Osteoblast (primary cell): ENCODE results near the gene TPPP3. TPM values are rescaled to one million over a fixed set of nuclear protein-coding genes. Genes with fewer than 3 reads are reported as not detected.
"Not testable (repeated sequence)": the region's sequence is repeated elsewhere in the genome, so short reads cannot be mapped to it uniquely, and the experiment has no call there.

Source experiments
- DNase-seq: peaks from one replicate; pipeline ENCODE4 v3.0.0; 2011; ENCODE audit warnings: low spot score, mixed read lengths; ENCODE audit not compliant: insufficient read length; ENCODE audit errors: missing footprints
- H2AFZ ChIP-seq: 2 replicates; pipeline ENCODE4 v1.6.0; 2011; ENCODE audit warnings: mild to moderate bottlenecking, low read length
- H3K27ac ChIP-seq: 2 replicates; pipeline ENCODE4 v1.5.1; 2011; ENCODE audit warnings: mild to moderate bottlenecking, low read depth, low read length, moderate library complexity
- H3K27me3 ChIP-seq: 2 replicates; pipeline ENCODE4 v1.6.0; 2012; ENCODE audit warnings: mild to moderate bottlenecking, control low read depth, inconsistent platforms, low read length, moderate library complexity; ENCODE audit not compliant: insufficient read depth
- H3K36me3 ChIP-seq: 2 replicates; pipeline ENCODE4 v1.5.1; 2011; ENCODE audit warnings: mild to moderate bottlenecking, low read length, control low read depth, moderate library complexity; ENCODE audit not compliant: insufficient read depth
- H3K4me1 ChIP-seq: 2 replicates; pipeline ENCODE4 v1.5.1; 2011; ENCODE audit warnings: mild to moderate bottlenecking, low read length, control low read depth, moderate library complexity; ENCODE audit not compliant: insufficient read depth
- H3K4me2 ChIP-seq: 2 replicates; pipeline ENCODE4 v1.6.0; 2011; ENCODE audit warnings: mild to moderate bottlenecking, low read length; ENCODE audit not compliant: insufficient read depth
- H3K4me3 ChIP-seq: fragments of 200-600 bp; sonication (generic); 3 replicates; pipeline ENCODE4 v1.5.1; 2012; ENCODE audit warnings: mild to moderate bottlenecking, low read length, inconsistent platforms; ENCODE audit not compliant: insufficient read depth
- H3K79me2 ChIP-seq: 2 replicates; pipeline ENCODE4 v1.6.0; 2012; ENCODE audit warnings: mild to moderate bottlenecking, low read length, control low read depth, inconsistent platforms; ENCODE audit not compliant: insufficient read depth
- H3K9me3 ChIP-seq: 2 replicates; pipeline ENCODE4 v1.5.1; 2011; ENCODE audit warnings: low read depth, low read length, control low read depth
- H4K20me1 ChIP-seq: 2 replicates; pipeline ENCODE4 v1.6.0; 2012; ENCODE audit warnings: mild to moderate bottlenecking, low read length, control low read depth; ENCODE audit not compliant: insufficient read depth
- total RNA-seq: library from RNA; depleted of rRNA; stranded (reverse); fragments of >200 nt; gene quantifications from 2 replicates; pipeline ENCODE4 v1.2.3, GENCODE V29; 2012
- TF ChIP-seq, protein P1 (sequence below): IDR thresholded peaks from 2 replicates; pipeline ENCODE4 v1.5.1; 2011; ENCODE audit warnings: mild to moderate bottlenecking, low read depth, low read length, moderate library complexity; ENCODE audit errors: extremely low read depth

The TPPP3 gene
- total RNA-seq, 1 donor = 0.72 TPM

DNA sequence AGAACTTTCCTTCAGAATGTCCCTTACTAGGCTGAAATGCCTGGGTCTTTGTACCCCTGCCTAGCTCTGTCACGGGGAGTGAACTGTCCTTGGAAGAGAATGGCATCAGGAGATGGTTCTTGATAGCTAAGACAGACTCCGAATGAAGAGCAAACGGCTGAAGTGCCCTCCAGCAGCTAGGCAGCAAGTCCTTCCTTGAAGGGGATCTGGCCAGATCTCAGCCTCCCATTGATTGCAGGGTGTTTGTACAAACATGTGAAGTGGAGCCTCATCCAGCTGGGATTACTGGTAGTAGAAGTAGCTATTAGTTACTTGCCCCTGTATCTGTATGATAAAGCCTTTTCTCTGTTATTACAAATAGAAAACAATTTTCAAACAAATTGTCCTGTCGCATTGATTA lies 35.7 kb downstream of the TPPP3 start:
- Histone ChIP-seq H3K4me1 (no peaks in the 10 kb centered on the region), H3K4me2 (no peak overlapping the region), H3K27ac (no peak overlapping the region), H3K27me3 (peaks cover 25% of the 10 kb centered on the region), H3K9me3 (no peaks in the 10 kb centered on the region), H4K20me1 (no peaks in the 10 kb centered on the region), H3K79me2 (no peaks in the 10 kb centered on the region), H2AFZ (no peak overlapping the region), H3K4me3 (no peak overlapping the region), H3K36me3 (no peaks in the 10 kb centered on the region)
- TF ChIP-seq, protein P1, sequence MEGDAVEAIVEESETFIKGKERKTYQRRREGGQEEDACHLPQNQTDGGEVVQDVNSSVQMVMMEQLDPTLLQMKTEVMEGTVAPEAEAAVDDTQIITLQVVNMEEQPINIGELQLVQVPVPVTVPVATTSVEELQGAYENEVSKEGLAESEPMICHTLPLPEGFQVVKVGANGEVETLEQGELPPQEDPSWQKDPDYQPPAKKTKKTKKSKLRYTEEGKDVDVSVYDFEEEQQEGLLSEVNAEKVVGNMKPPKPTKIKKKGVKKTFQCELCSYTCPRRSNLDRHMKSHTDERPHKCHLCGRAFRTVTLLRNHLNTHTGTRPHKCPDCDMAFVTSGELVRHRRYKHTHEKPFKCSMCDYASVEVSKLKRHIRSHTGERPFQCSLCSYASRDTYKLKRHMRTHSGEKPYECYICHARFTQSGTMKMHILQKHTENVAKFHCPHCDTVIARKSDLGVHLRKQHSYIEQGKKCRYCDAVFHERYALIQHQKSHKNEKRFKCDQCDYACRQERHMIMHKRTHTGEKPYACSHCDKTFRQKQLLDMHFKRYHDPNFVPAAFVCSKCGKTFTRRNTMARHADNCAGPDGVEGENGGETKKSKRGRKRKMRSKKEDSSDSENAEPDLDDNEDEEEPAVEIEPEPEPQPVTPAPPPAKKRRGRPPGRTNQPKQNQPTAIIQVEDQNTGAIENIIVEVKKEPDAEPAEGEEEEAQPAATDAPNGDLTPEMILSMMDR = no peak
- DNase-seq = no peak

DNA sequence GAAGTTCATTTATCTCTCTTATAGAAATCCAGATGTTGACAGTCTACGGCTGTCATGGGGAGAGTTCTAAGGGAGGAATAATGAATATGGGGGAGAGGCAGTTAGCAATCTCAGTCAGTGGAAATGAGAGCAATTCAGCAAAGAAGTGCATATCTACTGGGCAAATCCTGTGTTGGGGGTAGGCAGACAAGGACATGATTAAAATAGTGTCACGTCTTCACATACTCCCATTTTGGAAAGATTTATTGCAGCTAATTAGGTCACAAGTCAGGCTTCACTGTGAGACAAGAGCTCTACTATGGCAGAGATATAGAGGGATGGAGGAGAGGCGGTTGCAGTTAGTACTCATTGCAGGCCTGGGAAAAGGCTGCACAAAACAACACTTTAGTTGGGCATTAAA lies 36.9 kb downstream of the TPPP3 start:
- no peak overlapping the region for H3K27ac ChIP-seq
- H4K20me1 ChIP-seq = no peaks in the 10 kb centered on the region
- H3K79me2 ChIP-seq = no peaks in the 10 kb centered on the region
- H3K27me3 ChIP-seq = peaks cover 25% of the 10 kb centered on the region
- no peak overlapping the region for H3K4me2 ChIP-seq
- no peaks in the 10 kb centered on the region for H3K36me3 ChIP-seq
- no peaks in the 10 kb centered on the region for H3K9me3 ChIP-seq
- no peaks in the 10 kb centered on the region for H3K4me1 ChIP-seq
- no peak overlapping the region for H3K4me3 ChIP-seq
- no peak overlapping the region for H2AFZ ChIP-seq
- TF ChIP-seq, protein P1 = no peak
- DNase-seq = no peak

DNA sequence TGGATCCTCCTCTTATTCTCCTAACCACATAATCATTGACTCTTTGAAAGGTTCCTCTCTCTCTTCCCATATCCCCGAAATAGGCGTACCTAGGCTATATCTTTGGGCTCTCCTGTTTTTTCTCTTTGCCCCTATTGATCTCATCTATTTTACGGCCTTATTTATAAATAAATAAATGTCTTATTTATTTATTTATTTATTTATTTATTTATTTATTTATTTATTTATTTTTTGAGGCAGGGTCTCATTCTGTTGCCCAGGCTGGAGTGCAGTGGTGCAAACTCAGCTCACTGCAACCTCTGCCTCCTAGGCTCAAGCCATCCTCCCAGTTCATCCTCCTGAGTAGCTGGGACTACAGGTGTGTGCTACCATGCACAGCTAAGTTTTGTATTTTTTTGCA lies 40.8 kb downstream of the TPPP3 start:
- not testable (repeated sequence) for H3K79me2 ChIP-seq, H4K20me1 ChIP-seq, H3K4me1 ChIP-seq, H3K9me3 ChIP-seq, DNase-seq, H3K4me3 ChIP-seq, H3K27ac ChIP-seq, H3K4me2 ChIP-seq, H3K36me3 ChIP-seq, H2AFZ ChIP-seq
- H3K27me3 ChIP-seq = peaks cover 21% of the 10 kb centered on the region

DNA sequence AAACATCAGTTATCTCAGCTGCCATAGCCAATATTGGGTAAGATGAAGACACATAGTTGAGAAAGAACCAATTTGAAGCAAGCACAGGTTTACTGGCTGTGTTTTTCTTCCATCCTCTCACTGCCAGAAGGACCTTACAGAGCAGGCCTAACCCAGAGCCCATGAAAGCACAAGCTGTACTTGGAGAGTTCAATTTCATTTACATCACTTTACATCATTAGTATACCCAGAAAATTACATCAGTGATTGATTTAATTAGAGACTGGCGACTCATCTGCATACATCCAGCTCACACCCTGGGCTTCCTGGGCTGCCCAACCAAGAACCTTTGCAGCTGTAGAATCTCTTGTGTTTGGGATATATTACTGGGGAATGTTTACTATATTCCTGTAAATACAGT lies 43.0 kb downstream of the TPPP3 start:
- TF ChIP-seq, protein P1 = no peak
- Histone ChIP-seq H3K4me3 (no peak overlapping the region), H4K20me1 (no peaks in the 10 kb centered on the region), H3K4me1 (no peaks in the 10 kb centered on the region), H2AFZ (no peak overlapping the region), H3K36me3 (no peaks in the 10 kb centered on the region), H3K79me2 (no peaks in the 10 kb centered on the region), H3K27me3 (peaks cover 4% of the 10 kb centered on the region), H3K27ac (no peak overlapping the region), H3K4me2 (no peak overlapping the region), H3K9me3 (no peaks in the 10 kb centered on the region)
- DNase-seq = no peak
